Glutamatergic neuron (in vitro differentiated cells): ENCODE results near the gene ROR2. TPM values are rescaled to one million over a fixed set of nuclear protein-coding genes. Genes with fewer than 3 reads are reported as not detected.

ENCODE experiments used
- DNase-seq: peaks from one replicate; pipeline ENCODE4 v3.0.0; 2022
- H3K27ac Mint-ChIP-seq: one replicate; pipeline ENCODE4 v1.8.0; 2020; ENCODE audit warnings: mild to moderate bottlenecking, mixed read lengths, inconsistent platforms; ENCODE audit not compliant: unreplicated experiment
- H3K27me3 Mint-ChIP-seq: one replicate; pipeline ENCODE4 v1.8.0; 2020; ENCODE audit warnings: mild to moderate bottlenecking, moderate library complexity, mixed read lengths, inconsistent platforms; ENCODE audit not compliant: unreplicated experiment
- H3K36me3 Mint-ChIP-seq: one replicate; pipeline ENCODE4 v1.8.0; 2020; ENCODE audit warnings: mild to moderate bottlenecking, mixed read lengths, inconsistent platforms; ENCODE audit not compliant: unreplicated experiment
- H3K4me1 Mint-ChIP-seq: one replicate; pipeline ENCODE4 v1.8.0; 2020; ENCODE audit warnings: mild to moderate bottlenecking, low read depth, mixed read lengths, inconsistent platforms; ENCODE audit not compliant: unreplicated experiment
- H3K4me3 Mint-ChIP-seq: one replicate; pipeline ENCODE4 v1.8.0; 2020; ENCODE audit warnings: mild to moderate bottlenecking, mixed read lengths, inconsistent platforms; ENCODE audit not compliant: unreplicated experiment
- H3K9me3 Mint-ChIP-seq: one replicate; pipeline ENCODE4 v1.8.0; 2020; ENCODE audit warnings: mild to moderate bottlenecking, moderate library complexity, mixed read lengths, inconsistent platforms; ENCODE audit not compliant: unreplicated experiment
- total RNA-seq: library from RNA; stranded (reverse); fragmentation: NEBNext Ultra II Directional; extraction: Animal tissue kit (Norgen Biotek cat#: 25700); gene quantifications from one replicate; pipeline ENCODE4 v1.2.1, GENCODE V29; 2021; ENCODE audit not compliant: unreplicated experiment
- TF ChIP-seq, protein P1 (sequence below): fragments of 200-600 bp; sonication (generic); IDR thresholded peaks from one replicate; pipeline ENCODE4 v1.5.0; 2021; ENCODE audit not compliant: partially characterized antibody, unreplicated experiment

The ROR2 gene
- total RNA-seq, 1 donor from 2014 or later = 51.1 TPM

DNA sequence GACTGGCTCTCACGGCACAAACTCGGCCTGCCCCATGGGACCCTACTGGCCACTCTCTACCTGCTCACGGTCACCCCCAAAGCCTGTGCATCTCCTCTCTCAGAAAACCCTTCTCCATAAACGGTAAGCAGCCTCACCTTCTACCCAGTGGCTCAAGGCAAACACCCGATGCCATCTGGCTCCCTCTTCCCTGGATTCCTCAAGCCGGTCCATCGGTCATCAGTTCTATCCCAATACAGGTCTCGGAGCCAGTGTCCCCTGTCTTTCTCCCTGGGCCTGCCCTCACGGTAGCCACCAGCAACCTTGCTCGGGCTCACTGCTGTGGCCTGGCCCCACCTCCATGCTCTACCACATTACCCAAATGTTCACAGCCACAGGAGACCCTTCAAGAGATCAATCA lies 134.1 kb downstream of the ROR2 start:
- no peak for DNase-seq
- peaks cover 12% of the 10 kb centered on the region for H3K27me3 Mint-ChIP-seq
- no peak overlapping the region for H3K27ac Mint-ChIP-seq
- peaks cover 39% of the 10 kb centered on the region for H3K4me1 Mint-ChIP-seq
- H3K9me3 Mint-ChIP-seq = peaks cover 4% of the 10 kb centered on the region
- TF ChIP-seq, protein P1, sequence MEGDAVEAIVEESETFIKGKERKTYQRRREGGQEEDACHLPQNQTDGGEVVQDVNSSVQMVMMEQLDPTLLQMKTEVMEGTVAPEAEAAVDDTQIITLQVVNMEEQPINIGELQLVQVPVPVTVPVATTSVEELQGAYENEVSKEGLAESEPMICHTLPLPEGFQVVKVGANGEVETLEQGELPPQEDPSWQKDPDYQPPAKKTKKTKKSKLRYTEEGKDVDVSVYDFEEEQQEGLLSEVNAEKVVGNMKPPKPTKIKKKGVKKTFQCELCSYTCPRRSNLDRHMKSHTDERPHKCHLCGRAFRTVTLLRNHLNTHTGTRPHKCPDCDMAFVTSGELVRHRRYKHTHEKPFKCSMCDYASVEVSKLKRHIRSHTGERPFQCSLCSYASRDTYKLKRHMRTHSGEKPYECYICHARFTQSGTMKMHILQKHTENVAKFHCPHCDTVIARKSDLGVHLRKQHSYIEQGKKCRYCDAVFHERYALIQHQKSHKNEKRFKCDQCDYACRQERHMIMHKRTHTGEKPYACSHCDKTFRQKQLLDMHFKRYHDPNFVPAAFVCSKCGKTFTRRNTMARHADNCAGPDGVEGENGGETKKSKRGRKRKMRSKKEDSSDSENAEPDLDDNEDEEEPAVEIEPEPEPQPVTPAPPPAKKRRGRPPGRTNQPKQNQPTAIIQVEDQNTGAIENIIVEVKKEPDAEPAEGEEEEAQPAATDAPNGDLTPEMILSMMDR = no peak
- no peak overlapping the region for H3K4me3 Mint-ChIP-seq
- no peaks in the 10 kb centered on the region for H3K36me3 Mint-ChIP-seq

DNA sequence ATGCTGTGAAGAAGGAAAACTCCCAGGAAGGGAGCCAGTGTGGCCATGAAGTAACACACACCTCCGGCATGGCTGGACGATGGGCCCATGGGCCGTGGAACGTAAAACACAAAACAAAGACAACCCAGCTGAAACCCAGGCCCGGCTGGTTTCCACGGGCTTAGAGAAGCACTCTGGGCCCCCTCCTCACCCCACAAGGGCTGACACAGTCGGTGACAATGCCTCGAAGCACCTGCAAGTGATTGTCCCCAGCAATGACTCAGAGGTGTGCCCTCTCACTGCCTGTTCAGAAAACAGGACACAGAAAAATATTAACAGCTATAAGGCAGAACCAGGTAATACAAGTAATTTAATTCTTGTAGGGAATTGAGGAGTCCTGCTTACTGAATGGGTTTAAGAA lies 135.3 kb downstream of the ROR2 start:
- no peak overlapping the region for H3K4me3 Mint-ChIP-seq
- H3K36me3 Mint-ChIP-seq = no peaks in the 10 kb centered on the region
- H3K27me3 Mint-ChIP-seq = peaks cover 13% of the 10 kb centered on the region
- H3K4me1 Mint-ChIP-seq = peaks cover 47% of the 10 kb centered on the region
- DNase-seq = no peak
- peaks cover 8% of the 10 kb centered on the region for H3K9me3 Mint-ChIP-seq
- no peak overlapping the region for H3K27ac Mint-ChIP-seq
- TF ChIP-seq, protein P1 = no peak

DNA sequence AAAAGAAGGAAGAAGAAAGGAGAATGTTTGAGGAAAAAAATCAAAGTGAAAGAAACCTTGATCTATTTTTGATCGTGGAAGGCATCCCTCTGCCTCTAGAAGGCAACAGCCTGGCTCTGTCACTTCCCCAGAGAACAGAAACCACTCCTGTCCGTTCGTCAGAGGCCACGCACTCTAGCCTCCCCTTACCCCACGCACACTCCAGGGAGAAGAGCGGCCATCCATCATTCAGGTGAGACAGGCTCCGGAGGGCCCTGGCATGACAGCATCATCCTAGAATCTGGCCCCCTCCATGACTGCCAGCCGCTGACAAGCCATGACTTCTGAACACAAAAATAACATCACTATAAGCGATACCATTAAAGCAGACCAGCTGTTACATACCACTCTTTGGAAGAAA lies 135.8 kb downstream of the ROR2 start:
- H3K4me1 Mint-ChIP-seq = peaks cover 50% of the 10 kb centered on the region
- no peak overlapping the region for H3K27ac Mint-ChIP-seq
- DNase-seq = no peak
- H3K9me3 Mint-ChIP-seq = peaks cover 8% of the 10 kb centered on the region
- H3K27me3 Mint-ChIP-seq = peaks cover 13% of the 10 kb centered on the region
- H3K4me3 Mint-ChIP-seq = no peak overlapping the region
- TF ChIP-seq, protein P1 = no peak
- H3K36me3 Mint-ChIP-seq = no peaks in the 10 kb centered on the region

DNA sequence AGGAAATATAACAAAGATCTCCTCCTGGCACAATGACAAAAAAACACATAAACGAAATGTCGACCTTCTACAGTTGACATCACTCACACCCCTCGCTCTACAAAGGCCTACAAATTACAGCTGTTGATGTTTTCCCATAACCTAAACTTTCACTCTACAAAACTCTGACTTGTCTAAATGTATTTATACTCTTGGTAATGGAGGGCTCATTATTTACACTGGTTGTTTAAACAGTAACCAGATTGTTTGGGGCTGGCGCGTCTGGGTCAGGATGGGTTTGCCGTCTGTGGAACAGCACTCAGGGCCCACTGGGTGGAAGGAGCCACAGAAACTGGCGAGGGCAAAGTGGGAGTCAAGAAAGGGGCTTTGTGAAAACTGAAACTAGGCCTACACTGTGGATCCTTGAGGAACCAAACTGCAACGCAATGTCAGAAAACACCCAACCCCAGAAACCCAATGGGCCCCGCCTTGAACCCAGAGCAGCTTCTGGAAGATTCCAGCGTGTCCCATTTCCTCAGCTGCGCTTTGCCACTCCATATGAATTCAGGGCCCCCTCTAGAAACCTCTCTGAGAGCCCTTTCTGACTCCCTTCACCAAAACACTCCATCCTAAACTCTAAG lies 136.7 kb downstream of the ROR2 start:
- H3K27me3 Mint-ChIP-seq = peaks cover 13% of the 10 kb centered on the region
- H3K27ac Mint-ChIP-seq = no peak overlapping the region
- no peak for DNase-seq
- H3K4me1 Mint-ChIP-seq = peaks cover 53% of the 10 kb centered on the region
- H3K9me3 Mint-ChIP-seq = peaks cover 9% of the 10 kb centered on the region
- no peaks in the 10 kb centered on the region for H3K36me3 Mint-ChIP-seq
- no peak overlapping the region for H3K4me3 Mint-ChIP-seq
- TF ChIP-seq, protein P1 = no peak

DNA sequence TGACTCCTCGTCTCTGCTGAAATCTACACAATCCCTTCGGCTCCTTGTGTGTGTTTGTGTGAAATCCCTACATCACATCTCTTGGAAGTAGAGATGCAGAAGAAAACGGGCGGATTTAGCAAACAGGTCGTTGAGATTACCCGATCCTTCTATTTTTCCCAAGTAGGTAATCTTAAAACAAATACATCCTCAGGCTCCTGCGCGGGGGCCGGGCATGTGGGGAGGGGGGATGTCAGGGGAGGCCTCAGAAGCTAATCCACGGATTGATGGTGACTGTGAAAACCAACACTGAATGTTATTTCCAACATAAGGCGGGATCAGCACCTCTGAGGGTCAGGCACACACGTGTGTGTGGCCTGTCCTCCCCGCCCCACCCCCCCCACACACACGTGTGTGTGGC lies 137.8 kb downstream of the ROR2 start:
- TF ChIP-seq, protein P1 = no peak
- no peak overlapping the region for H3K27ac Mint-ChIP-seq
- H3K4me1 Mint-ChIP-seq = peaks cover 48% of the 10 kb centered on the region
- peaks cover 13% of the 10 kb centered on the region for H3K27me3 Mint-ChIP-seq
- peaks cover 9% of the 10 kb centered on the region for H3K9me3 Mint-ChIP-seq
- no peaks in the 10 kb centered on the region for H3K36me3 Mint-ChIP-seq
- DNase-seq = no peak
- H3K4me3 Mint-ChIP-seq = no peak overlapping the region
